K562 (cell line): ENCODE data around the gene SFXN5. TPM values are rescaled to one million over a fixed set of nuclear protein-coding genes. Genes with fewer than 3 reads are reported as not detected.

Experiments
- ATF1 ChIP-seq, 2 experiments: fragments of 450-650 bp in 1 of 2; IDR thresholded peaks; 2 replicates each; pipeline ENCODE4 v1.6.1; 2016; ENCODE audit warnings: missing compliant biosample characterization in 1 of 2, missing genetic modification characterization in 1 of 2
- CBX1 ChIP-seq: sonication (generic); IDR thresholded peaks from 2 replicates; pipeline ENCODE4 v1.6.1; 2016; ENCODE audit warnings: antibody characterized with exemption, low read depth, mild to moderate bottlenecking
- CCAR2 ChIP-seq: fragments of 200-400 bp; formaldehyde crosslinking; IDR thresholded peaks from 2 replicates; pipeline ENCODE4 v1.6.1; 2017; ENCODE audit warnings: mild to moderate bottlenecking, low read depth, low read length
- CHD1 ChIP-seq: fragments of 200-600 bp; sonication (generic); IDR thresholded peaks from one replicate; pipeline ENCODE4 v1.6.1; 2012; ENCODE audit warnings: mild to moderate bottlenecking, moderate library complexity, low read length, inconsistent platforms
- EGR1 ChIP-seq: fragments of 450-650 bp; conservative IDR thresholded peaks from 2 replicates; pipeline ENCODE4 v1.6.1; 2017; ENCODE audit warnings: mild to moderate bottlenecking
- FOXA3 ChIP-seq, 2 experiments: fragments of 450-650 bp in 1 of 2; sonication (generic) in 1 of 2; formaldehyde crosslinking; IDR thresholded peaks in 1 of 2; conservative IDR thresholded peaks in 1 of 2; 2 replicates each; pipeline versions ENCODE4 v1.4.0 to v1.8.0; 2020 to 2022; ENCODE audit warnings: mild to moderate bottlenecking in 2 of 2, missing genetic modification reagents in 1 of 2
- HLTF ChIP-seq: fragments of 450-650 bp; IDR thresholded peaks from 2 replicates; pipeline ENCODE4 v1.6.1; 2016
- MGA ChIP-seq: fragments of 450-650 bp; IDR thresholded peaks from 2 replicates; pipeline ENCODE4 v1.6.1; 2016; ENCODE audit warnings: mild to moderate bottlenecking, moderate library complexity
- MTF1 ChIP-seq: fragments of 250-450 bp; sonication (Bioruptor Pico); IDR thresholded peaks from 2 replicates; pipeline ENCODE4 v1.9.0; 2021; ENCODE audit warnings: moderate library complexity, mild to moderate bottlenecking, inconsistent platforms, borderline replicate concordance
- MYNN ChIP-seq, 2 experiments: sonication (generic); formaldehyde crosslinking in 1 of 2; IDR thresholded peaks; 2 replicates each; pipeline versions ENCODE4 v1.5.0 to v1.6.1; 2016 to 2020; ENCODE audit warnings: antibody characterized with exemption in 1 of 2, missing genetic modification reagents in 1 of 2
- NFYB ChIP-seq: IDR thresholded peaks from 2 replicates; pipeline ENCODE4 v1.6.1; 2011; ENCODE audit warnings: mild to moderate bottlenecking, moderate library complexity; ENCODE audit not compliant: insufficient read length; ENCODE audit errors: extremely low read depth
- RAD51 ChIP-seq: fragments of 450-650 bp; IDR thresholded peaks from 2 replicates; pipeline ENCODE4 v1.7.1; 2016; ENCODE audit warnings: low read depth, mild to moderate bottlenecking, borderline replicate concordance
- TARDBP ChIP-seq: fragments of 450-650 bp; IDR thresholded peaks from 2 replicates; pipeline ENCODE4 v1.6.1; 2016
- TEAD2 ChIP-seq: fragments of 450-650 bp; IDR thresholded peaks from 2 replicates; pipeline ENCODE4 v1.6.1; 2016; ENCODE audit warnings: missing genetic modification characterization, control low read depth, missing compliant biosample characterization
- ZNF507 ChIP-seq: conservative IDR thresholded peaks from 2 replicates; pipeline ENCODE4 v1.6.1; 2017; ENCODE audit warnings: missing genetic modification characterization, missing compliant biosample characterization
- polyA plus RNA-seq, 8 experiments: library from polyadenylated mRNA; depleted of rRNA in 4 of 8; stranded (reverse) in 5 of 8; unstranded in 3 of 8; fragments of >200 nt; fragmentation: Nextera tagmentation in 2 of 8; fragmentation: Illumina TruSeq in 1 of 8; extraction: Ambion mirVana in 2 of 8; extraction: Trizol in 1 of 8; gene quantifications; 2 replicates each; pipeline versions ENCODE4 v1.2.1 to v1.2.3, GENCODE V29; 2011 to 2014; ENCODE audit warnings: inconsistent platforms in 1 of 8, missing spikeins in 1 of 8
- total RNA-seq, 7 experiments: library from RNA; depleted of rRNA in 6 of 7; stranded (reverse); fragments of >200 nt in 6 of 7; fragmentation: Illumina TruSeq in 2 of 7; extraction: Trizol in 2 of 7; gene quantifications; 2 replicates each; pipeline versions ENCODE4 v1.2.1 to v1.2.3, GENCODE V29; 2011 to 2021; ENCODE audit warnings: low replicate concordance in 1 of 7

The SFXN5 gene
- total and polyA plus RNA-seq, 9 of the 15 experiments (the other 6 are each of a cell fraction or from before 2014, with no cell fraction given) = 8.3 to 22.6 (median 16.0) TPM

DNA sequence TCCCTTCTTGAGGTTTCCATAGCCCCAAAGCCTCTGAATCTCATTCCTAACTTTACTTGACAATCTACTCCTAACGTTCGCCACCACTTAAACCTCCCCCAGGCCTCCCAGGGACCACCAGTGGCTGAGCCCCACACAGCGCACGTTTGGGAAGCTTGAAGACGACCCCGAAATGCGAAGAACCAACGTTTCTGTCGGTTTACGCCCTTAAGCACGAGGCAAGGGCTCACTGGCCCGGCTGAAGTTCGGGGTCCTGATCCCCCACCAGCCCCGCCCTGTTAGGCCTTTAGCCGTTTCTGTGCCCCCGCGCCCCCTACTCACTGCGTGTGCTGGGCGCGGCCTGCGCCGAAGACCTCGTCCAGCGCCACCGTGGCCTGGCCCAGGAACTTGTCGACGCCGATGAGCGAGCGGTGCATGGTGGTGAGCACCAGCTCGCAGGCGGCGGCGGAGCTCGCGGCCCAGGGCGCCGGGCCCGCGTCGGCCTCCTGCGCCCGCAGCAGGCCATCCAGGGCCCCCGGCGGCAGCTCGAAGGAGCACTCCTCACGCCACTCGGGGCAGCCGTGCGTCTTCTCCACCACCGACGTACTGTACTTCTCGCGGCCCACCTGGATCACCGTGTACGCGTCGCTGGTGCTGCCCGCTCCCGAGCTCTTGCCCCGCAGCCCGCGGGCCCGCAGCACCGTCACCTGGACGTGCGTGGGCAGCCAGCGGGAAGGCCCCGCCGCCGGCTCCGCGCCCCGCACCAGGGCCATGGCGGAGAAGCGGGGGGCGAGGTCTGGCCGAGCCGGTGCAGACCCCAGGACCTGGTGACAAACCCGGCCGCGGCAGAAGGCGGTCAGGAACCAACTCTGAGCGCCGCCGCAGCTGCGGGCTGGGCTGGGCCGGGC is 40.8 kb upstream of the SFXN5 start (continued):
- no peak for TF ChIP-seq FOXA3 (CRISPR knock-in tag; conservative IDR thresholded peaks at IDR 0.05 in 1 of 2, IDR thresholded peaks at IDR 0.05 in 1 of 2)
- no peak for TF ChIP-seq RAD51
- no peak for TF ChIP-seq ZNF507
- no peak for TF ChIP-seq CBX1
- TF ChIP-seq MGA = peak; percentile 88
- TF ChIP-seq HLTF = no peak
- no peak for TF ChIP-seq CCAR2
- TF ChIP-seq ATF1 (CRISPR knock-in tag; IDR thresholded peaks at IDR 0.05) = no peak
- TF ChIP-seq ATF1 (tag; IDR thresholded peaks at IDR 0.05) = peak; percentile 38; the same call in 1 of the 2 replicates
- TF ChIP-seq EGR1 = no peak; the same call in 1 of the 2 replicates
- TF ChIP-seq TEAD2 = no peak
- no peak for TF ChIP-seq MTF1
- no peak for TF ChIP-seq CHD1
- TF ChIP-seq TARDBP = peak; percentile 70; the same call in 1 of the 2 replicates
- TF ChIP-seq NFYB = no peak
- TF ChIP-seq MYNN (IDR thresholded peaks at IDR 0.05) = no peak
- TF ChIP-seq MYNN (CRISPR knock-in tag; IDR thresholded peaks at IDR 0.05) = no peak
